ENCODE results near the gene SCNN1A.
"Not testable (repeated sequence)": the region's sequence is repeated elsewhere in the genome, so short reads cannot be mapped to it uniquely, and the experiment has no call there.

Gene SCNN1A

DNA sequence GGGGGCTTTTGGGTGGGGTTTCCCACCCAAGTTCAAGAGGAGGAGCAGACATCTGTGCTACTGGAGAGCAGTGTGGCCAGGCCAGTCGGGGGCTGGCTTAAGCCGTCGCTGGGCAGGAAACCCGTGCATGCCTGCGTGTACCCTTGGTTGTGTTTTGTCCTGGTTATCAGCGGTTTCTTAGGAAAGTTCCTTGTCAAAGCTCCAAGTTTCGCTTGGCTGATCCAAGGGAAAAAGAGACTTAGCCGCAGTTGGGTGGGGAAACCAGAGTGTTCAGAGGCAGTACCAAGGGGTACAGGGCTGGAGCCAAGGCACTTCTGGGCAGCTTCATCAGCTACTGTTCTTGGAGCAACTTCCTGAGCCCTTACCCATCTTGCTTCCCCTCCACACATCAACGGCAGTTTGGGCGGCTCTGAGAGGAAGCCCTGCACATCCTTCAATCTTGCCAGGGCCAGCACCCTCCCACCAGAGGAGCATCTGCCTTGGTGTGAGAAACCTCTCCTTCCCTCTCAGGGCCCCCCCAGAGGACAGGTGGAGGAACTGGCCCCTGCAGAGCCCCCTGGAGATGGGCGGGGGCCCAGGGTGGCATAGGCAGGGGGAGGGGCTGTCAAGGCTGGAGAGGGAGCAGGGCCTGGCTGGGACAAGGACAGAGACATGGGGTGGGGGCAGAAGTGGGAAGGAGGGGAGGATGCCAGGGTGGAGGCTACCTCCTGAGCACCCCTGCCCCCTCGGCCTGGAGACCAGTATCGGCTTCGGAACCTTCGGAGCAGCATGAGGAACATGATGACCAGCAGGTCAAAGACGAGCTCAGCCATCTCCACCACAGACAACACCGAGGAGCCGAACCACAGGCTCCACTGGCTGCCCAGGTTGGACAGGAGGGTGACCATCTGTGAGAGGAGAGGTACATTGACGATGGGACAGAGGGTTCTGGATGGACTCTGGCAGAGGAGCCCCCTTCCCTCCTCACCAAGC, 27.7 kb downstream of the SCNN1A start:
- no peak for DNase-seq (ENCODE audit: low spot score)

DNA sequence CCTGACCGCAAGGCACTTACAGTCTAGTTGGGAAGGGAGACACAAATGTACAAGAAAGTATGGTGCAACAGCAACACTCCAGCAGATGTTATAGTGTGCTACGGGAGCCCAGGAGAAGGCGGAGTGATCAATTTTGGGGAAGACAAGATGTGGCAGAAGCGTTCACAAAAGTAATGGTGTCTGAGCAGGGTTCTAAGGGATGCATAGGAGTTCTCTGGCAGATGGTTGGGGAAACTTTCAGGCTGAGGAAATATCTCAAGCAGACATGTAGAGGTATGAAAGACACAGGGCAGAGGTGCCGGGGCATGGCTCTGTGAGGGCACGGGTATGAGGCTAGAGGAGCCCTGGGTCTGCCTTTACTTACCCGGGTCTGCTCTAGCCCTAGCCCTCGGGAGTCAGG, 28.4 kb downstream of the SCNN1A start:
- no peak for DNase-seq (ENCODE audit: low spot score)

GRCh38 chr12:6346235-6346832, 29.0 kb downstream of the SCNN1A start:
- no peak for DNase-seq (ENCODE audit: low spot score)

DNA sequence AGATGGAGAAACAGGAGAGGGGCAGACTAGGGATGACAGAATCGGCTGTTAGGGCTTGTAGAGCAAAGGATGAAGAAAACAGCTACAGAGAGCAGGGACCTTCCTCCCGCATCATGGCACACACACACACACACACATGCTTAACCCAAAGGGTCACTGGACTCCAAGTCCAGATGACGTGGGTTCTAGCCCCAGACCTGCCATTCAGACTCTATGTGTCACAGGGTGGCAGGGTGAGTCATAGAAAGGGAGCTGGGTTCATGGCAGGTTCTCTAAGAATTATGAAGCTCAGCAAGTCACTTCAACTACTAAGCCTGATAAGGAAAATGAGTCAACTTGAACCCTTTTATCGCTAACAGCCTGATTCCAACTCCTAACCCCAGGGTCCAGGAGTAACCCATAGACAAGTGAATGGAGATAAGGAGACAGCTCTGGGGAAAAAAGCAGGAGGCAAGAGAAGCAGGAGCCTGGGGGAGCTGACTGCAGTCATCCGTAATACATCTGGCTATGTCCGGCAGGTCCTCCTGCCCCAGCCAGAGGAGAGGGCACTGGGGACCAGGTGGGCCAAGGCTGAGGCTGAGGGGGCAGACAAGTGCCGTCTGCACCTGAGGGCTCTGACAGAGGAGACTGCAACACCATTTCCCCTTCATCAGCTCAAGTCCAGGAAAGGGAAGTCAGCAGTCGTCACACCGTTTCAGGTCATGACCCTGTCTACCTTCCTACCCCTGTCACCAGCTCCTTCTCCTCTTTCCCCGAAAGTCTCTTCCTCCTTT, 29.9 kb downstream of the SCNN1A start:
- no peak for DNase-seq (ENCODE audit: low spot score)

- not testable (repeated sequence) for DNase-seq (ENCODE audit: low spot score)
These were observed 31.2 kb downstream of the SCNN1A start for GRCh38 chr12:6344101-6344660.

DNA sequence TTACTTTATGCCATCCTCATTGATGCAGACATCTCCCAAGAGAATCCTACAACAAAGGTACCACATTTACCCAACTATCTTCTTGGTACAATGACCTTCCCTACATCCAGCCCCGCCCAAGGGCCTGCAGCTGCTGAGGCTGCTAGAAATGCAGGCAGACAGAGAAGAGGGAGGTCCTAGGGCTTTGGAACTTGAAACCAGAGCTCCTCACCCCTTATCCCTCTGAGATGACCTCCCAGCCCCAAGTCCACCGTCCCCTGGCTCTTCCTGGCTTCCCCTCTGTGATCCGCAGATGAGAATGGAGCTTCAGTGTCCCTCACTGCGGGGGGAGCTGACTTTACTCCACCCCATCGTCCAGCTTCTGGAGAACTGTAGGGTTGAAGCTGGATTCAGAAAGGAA, 31.8 kb downstream of the SCNN1A start:
- no peak for DNase-seq (ENCODE audit: low spot score)

DNA sequence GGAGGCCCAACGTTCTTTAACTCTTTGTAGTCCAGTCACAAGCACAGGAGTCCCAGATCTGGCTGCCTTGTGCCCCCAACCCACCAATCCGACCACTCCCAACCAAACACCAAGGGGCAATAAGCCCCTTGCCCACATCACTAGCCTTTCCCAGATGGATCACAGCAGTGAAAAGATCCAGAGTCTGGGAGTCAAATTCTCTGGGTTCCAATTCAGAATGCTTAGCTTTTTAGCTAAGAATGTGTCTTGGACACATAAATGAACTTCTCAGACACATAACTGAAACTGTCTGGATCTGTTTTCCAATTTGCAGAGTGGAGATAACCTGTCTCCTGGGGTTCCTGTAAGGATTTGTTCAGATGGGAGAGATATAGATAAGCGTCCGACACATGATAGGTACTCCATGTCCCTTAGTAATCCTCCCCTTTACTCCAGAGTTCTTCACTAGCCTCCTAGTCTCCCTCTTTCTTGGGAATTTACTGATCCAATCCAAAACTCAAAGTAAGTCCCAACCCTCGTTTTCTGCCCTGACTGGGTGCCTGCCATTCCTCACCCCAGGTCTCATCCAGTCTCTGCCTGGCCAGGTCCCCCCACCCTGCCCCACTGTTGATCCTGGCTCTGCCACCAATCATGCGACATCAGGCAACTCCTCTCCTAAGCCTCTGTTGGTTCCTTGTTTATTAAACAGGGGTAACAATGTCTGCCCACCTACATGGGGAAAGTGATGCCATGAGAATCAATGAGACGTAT, 33.0 kb downstream of the SCNN1A start:
- DNase-seq (ENCODE audit: low spot score): no peak

GRCh38 chr12:6341417-6342139, 33.8 kb downstream of the SCNN1A start, which contains the start of gene TNFRSF1A:
Gene TNFRSF1A (minus strand): TSS chr12:6342076. CDS start chr12:6341814, 262 bp downstream.
- DNase-seq (ENCODE audit: low spot score): peak; percentile 69

GRCh38 chr12:6340745-6341416, 34.5 kb downstream of the SCNN1A start:
- peak; percentile 51 for DNase-seq (ENCODE audit: low spot score)

DNA sequence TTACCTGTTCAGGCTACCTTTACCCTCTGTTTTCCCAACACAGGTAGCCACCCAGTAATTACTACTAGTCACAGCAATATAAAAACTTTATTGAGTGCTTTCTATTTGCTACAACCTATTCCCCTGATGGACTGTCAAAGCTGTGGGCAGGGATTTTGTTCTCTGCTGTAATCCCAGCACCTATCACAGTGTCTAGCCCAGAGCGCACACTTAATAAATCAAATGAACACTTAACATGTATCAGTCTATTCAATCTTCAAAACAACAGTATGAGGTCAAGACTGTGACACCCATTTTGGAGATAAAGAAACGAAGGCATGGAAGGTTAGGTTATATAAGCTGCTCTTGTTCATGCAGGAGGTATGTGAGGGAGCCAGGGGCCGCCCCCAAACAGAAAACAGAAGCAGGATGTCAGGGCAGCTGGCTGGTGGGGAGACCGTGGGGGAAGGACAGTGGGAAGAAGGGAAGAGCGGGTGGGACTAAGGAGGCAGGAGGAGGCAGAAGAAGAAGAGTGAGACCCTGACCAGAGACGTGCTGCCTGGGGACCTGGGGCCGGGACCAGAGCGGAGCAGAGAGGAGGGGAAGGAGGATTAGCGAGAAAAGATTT, 35.2 kb downstream of the SCNN1A start:
- DNase-seq (ENCODE audit: low spot score): no peak

DNA sequence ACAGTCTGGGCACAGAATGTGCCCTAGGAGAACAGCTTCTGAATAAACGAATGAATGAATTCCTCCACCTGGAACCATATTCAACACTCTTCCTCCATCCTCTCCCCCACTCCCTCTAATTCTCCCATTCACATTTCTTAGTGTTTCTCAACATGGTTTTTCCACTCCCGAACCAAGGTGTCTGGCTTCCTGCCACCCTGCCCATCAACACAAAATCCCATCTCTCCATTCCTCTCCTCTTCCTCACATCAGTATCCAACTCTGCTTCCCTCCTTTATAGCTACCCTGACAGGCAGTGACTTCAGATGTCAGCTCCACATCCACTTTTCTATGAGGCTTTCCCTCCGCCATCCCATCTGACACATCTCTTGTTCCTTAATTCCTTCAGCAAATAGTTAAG, 36.4 kb downstream of the SCNN1A start:
- DNase-seq (ENCODE audit: low spot score): no peak

DNA sequence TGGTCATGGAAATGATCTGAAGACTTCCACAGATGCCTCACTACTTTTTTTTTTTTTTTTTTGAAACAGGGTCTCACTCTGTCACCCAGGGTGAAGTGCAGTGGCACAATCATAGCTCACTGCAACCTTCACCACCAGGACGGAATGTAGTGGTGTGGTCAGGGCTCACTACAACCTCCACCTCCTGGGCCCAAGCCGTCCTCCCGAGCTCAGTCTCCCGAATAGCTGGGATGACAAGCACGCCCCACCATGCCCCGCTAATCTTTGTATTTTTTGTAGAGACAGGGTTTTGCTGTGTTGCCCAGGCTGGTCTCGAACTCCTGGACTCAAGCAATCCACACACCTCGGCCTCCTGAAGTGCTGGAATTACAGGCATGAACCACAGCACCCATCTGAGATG, 36.8 kb downstream of the SCNN1A start:
- DNase-seq (ENCODE audit: low spot score): not testable (repeated sequence)

DNA sequence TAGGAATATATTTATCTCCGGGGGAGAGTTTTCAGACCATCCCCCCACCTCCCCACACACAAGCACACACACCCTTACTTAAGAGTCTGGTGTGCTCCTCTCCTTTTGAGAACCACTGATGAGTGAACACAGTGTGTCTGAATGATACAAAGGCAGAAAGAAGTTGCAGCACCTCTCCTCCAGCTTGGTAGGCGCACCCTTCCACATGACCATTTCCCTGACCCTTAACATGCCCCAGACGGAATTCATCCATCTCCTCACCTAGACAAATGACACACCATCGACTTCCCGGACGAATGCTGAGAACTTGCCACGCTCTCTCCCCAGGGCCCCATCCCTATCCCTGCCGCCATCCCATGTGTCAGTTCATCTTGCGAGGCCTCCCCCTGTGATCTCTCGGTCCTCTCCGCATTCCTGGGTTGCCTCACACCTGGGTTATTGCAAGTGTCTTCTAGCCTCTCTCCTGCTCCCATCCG, 37.4 kb downstream of the SCNN1A start:
- no peak for DNase-seq (ENCODE audit: low spot score)

GRCh38 chr12:6336889-6337853, 38.2 kb downstream of the SCNN1A start:
- no peak for DNase-seq (ENCODE audit: low spot score)

- DNase-seq (ENCODE audit: low spot score): peak; percentile 89
These were observed 39.1 kb downstream of the SCNN1A start for GRCh38 chr12:6336079-6336888.

- peak; percentile 35 for DNase-seq (ENCODE audit: low spot score)
These were observed 39.8 kb downstream of the SCNN1A start for GRCh38 chr12:6335451-6336078.

DNA sequence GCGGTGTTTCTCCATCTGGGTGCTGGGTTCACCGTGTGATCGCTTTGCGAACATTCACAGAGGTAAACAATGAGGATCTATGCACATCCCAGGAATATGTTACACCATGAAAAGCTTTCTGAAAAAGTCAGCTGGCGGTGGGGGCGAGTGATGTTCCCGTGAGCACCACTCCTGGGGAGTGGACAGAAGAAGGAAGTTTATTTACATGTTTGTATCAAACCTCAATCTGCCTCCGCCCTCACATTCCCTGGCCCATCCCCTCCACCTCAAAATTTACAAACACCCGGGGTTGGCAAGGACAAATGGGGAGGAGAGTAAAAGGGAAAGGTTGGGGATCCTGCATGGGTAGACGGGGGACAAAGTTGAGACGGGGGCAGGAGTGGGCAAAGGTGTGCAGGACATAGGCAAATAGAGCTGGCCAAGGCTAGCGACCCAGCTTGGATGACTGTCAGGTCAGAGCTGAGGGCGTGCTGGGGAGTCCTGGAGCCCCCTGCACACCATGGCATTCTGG, 40.4 kb downstream of the SCNN1A start:
- no peak for DNase-seq (ENCODE audit: low spot score)

Measured in pons (tissue), 1 donor.